GM23338 (cell line): ENCODE measurements around the gene C4BPB. TPM values are rescaled to one million over a fixed set of nuclear protein-coding genes. Genes with fewer than 3 reads are reported as not detected.

ENCODE experiments used
- ATAC-seq: fragments of 200-7000 bp; cut with Tn5 transposase; 3 replicates; pipeline ENCODE4 v1.9.1; 2020
- DNase-seq: peaks from one replicate; pipeline ENCODE4 v3.0.0-alpha.2; 2015; ENCODE audit warnings: low spot score
- H2AFZ ChIP-seq: fragments of 200-600 bp; sonication (generic); 2 replicates; pipeline ENCODE4 v1.8.0; 2016; ENCODE audit warnings: antibody characterized with exemption, mild to moderate bottlenecking, moderate library complexity
- H3F3A ChIP-seq: fragments of 200-600 bp; sonication (generic); replicated peaks from 2 replicates; pipeline ENCODE4 v1.8.0; 2017; ENCODE audit warnings: antibody characterized with exemption, mixed run types, low read depth
- H3K27ac ChIP-seq: fragments of 200-600 bp; sonication (generic); 2 replicates; pipeline ENCODE4 v1.6.1; 2016; ENCODE audit warnings: low read depth
- H3K27me3 ChIP-seq: fragments of 200-600 bp; sonication (generic); 2 replicates; pipeline ENCODE4 v1.8.0; 2016; ENCODE audit warnings: mild to moderate bottlenecking, mixed run types, moderate library complexity; ENCODE audit not compliant: insufficient read depth
- H3K36me3 ChIP-seq: fragments of 200-600 bp; sonication (generic); 2 replicates; pipeline ENCODE4 v1.8.0; 2016; ENCODE audit warnings: mild to moderate bottlenecking; ENCODE audit not compliant: insufficient read depth
- H3K4me1 ChIP-seq: fragments of 200-600 bp; sonication (generic); 2 replicates; pipeline ENCODE4 v1.8.0; 2016; ENCODE audit warnings: mild to moderate bottlenecking, moderate library complexity; ENCODE audit not compliant: insufficient read depth
- H3K4me2 ChIP-seq: fragments of 200-600 bp; sonication (generic); 2 replicates; pipeline ENCODE4 v1.7.1; 2017; ENCODE audit warnings: mixed run types
- H3K4me3 ChIP-seq: fragments of 200-600 bp; sonication (generic); 2 replicates; pipeline ENCODE4 v1.6.1; 2016; ENCODE audit warnings: mixed run types
- H3K79me2 ChIP-seq: fragments of 200-600 bp; sonication (generic); replicated peaks from 2 replicates; pipeline ENCODE4 v1.8.0; 2017; ENCODE audit warnings: mild to moderate bottlenecking; ENCODE audit not compliant: insufficient read depth
- H3K9me2 ChIP-seq: fragments of 200-600 bp; sonication (generic); 2 replicates; pipeline ENCODE4 v1.8.0; 2017; ENCODE audit not compliant: insufficient read depth
- H4K20me1 ChIP-seq: fragments of 200-600 bp; sonication (generic); replicated peaks from 2 replicates; pipeline ENCODE4 v1.8.0; 2017; ENCODE audit warnings: mild to moderate bottlenecking; ENCODE audit not compliant: insufficient read depth
- H3K27ac Mint-ChIP-seq: 2 replicates; pipeline ENCODE4 v1.8.0; 2020; ENCODE audit warnings: inconsistent platforms, mild to moderate bottlenecking, moderate library complexity, mixed read lengths
- H3K27me3 Mint-ChIP-seq: 3 replicates; pipeline ENCODE4 v1.8.0; 2022; ENCODE audit warnings: low read depth, mild to moderate bottlenecking, moderate library complexity, mixed read lengths, inconsistent platforms; ENCODE audit not compliant: insufficient read depth, poor library complexity
- H3K36me3 Mint-ChIP-seq: 3 replicates; pipeline ENCODE4 v1.8.0; 2021; ENCODE audit warnings: low read depth, mild to moderate bottlenecking, inconsistent platforms, moderate library complexity, mixed read lengths
- H3K4me1 Mint-ChIP-seq: 3 replicates; pipeline ENCODE4 v1.8.0; 2020; ENCODE audit warnings: mild to moderate bottlenecking, inconsistent platforms, mixed read lengths
- H3K4me3 Mint-ChIP-seq: 3 replicates; pipeline ENCODE4 v1.8.0; 2021; ENCODE audit warnings: moderate library complexity, mild to moderate bottlenecking, inconsistent platforms, mixed read lengths
- H3K9me3 Mint-ChIP-seq: 3 replicates; pipeline ENCODE4 v1.8.0; 2020; ENCODE audit warnings: moderate library complexity, mild to moderate bottlenecking, inconsistent platforms, mixed read lengths
- CREB1 ChIP-seq: fragments of 250-450 bp; sonication (Bioruptor Pico); IDR thresholded peaks from 2 replicates; pipeline ENCODE4 v1.5.0; 2020; ENCODE audit warnings: low read depth, mild to moderate bottlenecking, moderate library complexity
- EZH2 ChIP-seq: fragments of 200-600 bp; sonication (generic); IDR thresholded peaks from one replicate; pipeline ENCODE4 v1.8.0; 2017; ENCODE audit warnings: antibody characterized with exemption, mild to moderate bottlenecking, low read depth; ENCODE audit not compliant: unreplicated experiment
- EZH2phosphoT487 ChIP-seq: fragments of 200-600 bp; sonication (generic); IDR thresholded peaks from one replicate; pipeline ENCODE4 v1.8.1; 2018; ENCODE audit warnings: antibody characterized with exemption; ENCODE audit not compliant: unreplicated experiment
- JUNB ChIP-seq: IDR thresholded peaks from one replicate; pipeline ENCODE4 v1.6.1; 2016; ENCODE audit warnings: antibody characterized with exemption; ENCODE audit not compliant: unreplicated experiment
- NANOG ChIP-seq: IDR thresholded peaks from 2 replicates; pipeline ENCODE4 v1.6.1; 2016; ENCODE audit warnings: antibody characterized with exemption, borderline replicate concordance
- POLR2AphosphoS5 ChIP-seq: IDR thresholded peaks from 2 replicates; pipeline ENCODE4 v1.6.1; 2016; ENCODE audit warnings: antibody characterized with exemption, low read depth
- STAT1 ChIP-seq: IDR thresholded peaks from one replicate; pipeline ENCODE4 v1.6.1; 2016; ENCODE audit warnings: antibody characterized with exemption; ENCODE audit not compliant: unreplicated experiment
- ZNF114 ChIP-seq: fragments of 250-450 bp; sonication (Bioruptor Pico); IDR thresholded peaks from 2 replicates; pipeline ENCODE4 v1.5.0; 2020; ENCODE audit warnings: mild to moderate bottlenecking, moderate library complexity
- ZNF331 ChIP-seq: fragments of 250-450 bp; sonication (Bioruptor Pico); IDR thresholded peaks from 2 replicates; pipeline ENCODE4 v1.5.0; 2020; ENCODE audit warnings: low read depth, mild to moderate bottlenecking, moderate library complexity
- polyA plus RNA-seq: library from polyadenylated mRNA; unstranded; fragments of >200 nt; fragmentation: Nextera tagmentation; extraction: Ambion mirVana; gene quantifications from 2 replicates; pipeline ENCODE4 v1.2.1, GENCODE V29; 2016
- total RNA-seq: library from RNA; depleted of rRNA; stranded (reverse); fragments of >200 nt; shearing (Covaris generic); gene quantifications from 2 replicates; pipeline ENCODE4 v1.2.3, GENCODE V29; 2014
- TF ChIP-seq, protein P1 (sequence below): IDR thresholded peaks from one replicate; pipeline ENCODE4 v1.6.1; 2018; ENCODE audit warnings: antibody characterized with exemption; ENCODE audit not compliant: unreplicated experiment
- TF ChIP-seq, protein P2 (sequence below), 2 experiments: fragments of 200-600 bp in 1 of 2; sonication (generic) in 1 of 2; conservative IDR thresholded peaks; 2 replicates each; pipeline versions ENCODE4 v1.5.1 to v1.6.1; 2016 to 2017; ENCODE audit warnings: antibody characterized with exemption in 2 of 2, low read depth in 2 of 2, mild to moderate bottlenecking in 2 of 2, moderate library complexity in 1 of 2
- TF ChIP-seq, protein P3 (sequence below): fragments of 250-450 bp; sonication (Bioruptor Pico); IDR thresholded peaks from 2 replicates; pipeline ENCODE4 v1.5.0; 2020; ENCODE audit warnings: mild to moderate bottlenecking, moderate library complexity
- TF ChIP-seq, protein P4 (sequence below): IDR thresholded peaks from 2 replicates; pipeline ENCODE4 v1.6.1; 2016; ENCODE audit warnings: antibody characterized with exemption

Gene C4BPB
- total and polyA plus RNA-seq, 2 experiments from 2014 or later: not detected

DNA sequence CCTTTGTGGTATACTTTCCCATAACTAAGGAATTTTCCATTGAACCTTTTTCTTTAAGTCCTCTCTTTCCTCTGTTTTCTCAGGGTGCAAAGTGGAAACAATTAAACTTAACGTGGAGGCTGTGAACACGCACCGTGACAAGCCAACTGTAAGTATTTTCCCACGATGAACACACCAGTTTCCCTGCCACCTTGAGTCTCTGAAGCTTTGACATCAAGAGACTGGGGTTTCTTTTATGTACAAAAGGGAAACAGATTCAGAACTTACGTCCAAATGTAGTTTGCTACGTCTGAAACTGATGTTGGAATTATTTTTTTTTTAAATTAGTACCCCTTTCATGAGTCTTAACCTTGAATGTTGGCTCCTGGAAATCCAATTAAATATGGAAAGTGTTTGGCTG is 17.2 kb upstream of the C4BPB start:
- Histone ChIP-seq H3K4me3 (no peak overlapping the region), H3K27ac (no peak overlapping the region), H4K20me1 (peaks cover 3% of the 10 kb centered on the region; the same call in 1 of the 2 replicates), H3K79me2 (no peaks in the 10 kb centered on the region), H3K4me2 (no peak overlapping the region), H3K27me3 (no peaks in the 10 kb centered on the region), H2AFZ (no peak overlapping the region), H3K36me3 (peaks cover 4% of the 10 kb centered on the region; the same call in 1 of the 2 replicates), H3K4me1 (no peaks in the 10 kb centered on the region), H3K9me2 (no peaks in the 10 kb centered on the region), H3F3A (no peaks in the 10 kb centered on the region)
- TF ChIP-seq, protein P1, sequence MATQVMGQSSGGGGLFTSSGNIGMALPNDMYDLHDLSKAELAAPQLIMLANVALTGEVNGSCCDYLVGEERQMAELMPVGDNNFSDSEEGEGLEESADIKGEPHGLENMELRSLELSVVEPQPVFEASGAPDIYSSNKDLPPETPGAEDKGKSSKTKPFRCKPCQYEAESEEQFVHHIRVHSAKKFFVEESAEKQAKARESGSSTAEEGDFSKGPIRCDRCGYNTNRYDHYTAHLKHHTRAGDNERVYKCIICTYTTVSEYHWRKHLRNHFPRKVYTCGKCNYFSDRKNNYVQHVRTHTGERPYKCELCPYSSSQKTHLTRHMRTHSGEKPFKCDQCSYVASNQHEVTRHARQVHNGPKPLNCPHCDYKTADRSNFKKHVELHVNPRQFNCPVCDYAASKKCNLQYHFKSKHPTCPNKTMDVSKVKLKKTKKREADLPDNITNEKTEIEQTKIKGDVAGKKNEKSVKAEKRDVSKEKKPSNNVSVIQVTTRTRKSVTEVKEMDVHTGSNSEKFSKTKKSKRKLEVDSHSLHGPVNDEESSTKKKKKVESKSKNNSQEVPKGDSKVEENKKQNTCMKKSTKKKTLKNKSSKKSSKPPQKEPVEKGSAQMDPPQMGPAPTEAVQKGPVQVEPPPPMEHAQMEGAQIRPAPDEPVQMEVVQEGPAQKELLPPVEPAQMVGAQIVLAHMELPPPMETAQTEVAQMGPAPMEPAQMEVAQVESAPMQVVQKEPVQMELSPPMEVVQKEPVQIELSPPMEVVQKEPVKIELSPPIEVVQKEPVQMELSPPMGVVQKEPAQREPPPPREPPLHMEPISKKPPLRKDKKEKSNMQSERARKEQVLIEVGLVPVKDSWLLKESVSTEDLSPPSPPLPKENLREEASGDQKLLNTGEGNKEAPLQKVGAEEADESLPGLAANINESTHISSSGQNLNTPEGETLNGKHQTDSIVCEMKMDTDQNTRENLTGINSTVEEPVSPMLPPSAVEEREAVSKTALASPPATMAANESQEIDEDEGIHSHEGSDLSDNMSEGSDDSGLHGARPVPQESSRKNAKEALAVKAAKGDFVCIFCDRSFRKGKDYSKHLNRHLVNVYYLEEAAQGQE: no peak
- no peak for TF ChIP-seq NANOG
- no peak for TF ChIP-seq CREB1 (CRISPR knock-in tag)
- no peak for TF ChIP-seq JUNB
- TF ChIP-seq, protein P2, sequence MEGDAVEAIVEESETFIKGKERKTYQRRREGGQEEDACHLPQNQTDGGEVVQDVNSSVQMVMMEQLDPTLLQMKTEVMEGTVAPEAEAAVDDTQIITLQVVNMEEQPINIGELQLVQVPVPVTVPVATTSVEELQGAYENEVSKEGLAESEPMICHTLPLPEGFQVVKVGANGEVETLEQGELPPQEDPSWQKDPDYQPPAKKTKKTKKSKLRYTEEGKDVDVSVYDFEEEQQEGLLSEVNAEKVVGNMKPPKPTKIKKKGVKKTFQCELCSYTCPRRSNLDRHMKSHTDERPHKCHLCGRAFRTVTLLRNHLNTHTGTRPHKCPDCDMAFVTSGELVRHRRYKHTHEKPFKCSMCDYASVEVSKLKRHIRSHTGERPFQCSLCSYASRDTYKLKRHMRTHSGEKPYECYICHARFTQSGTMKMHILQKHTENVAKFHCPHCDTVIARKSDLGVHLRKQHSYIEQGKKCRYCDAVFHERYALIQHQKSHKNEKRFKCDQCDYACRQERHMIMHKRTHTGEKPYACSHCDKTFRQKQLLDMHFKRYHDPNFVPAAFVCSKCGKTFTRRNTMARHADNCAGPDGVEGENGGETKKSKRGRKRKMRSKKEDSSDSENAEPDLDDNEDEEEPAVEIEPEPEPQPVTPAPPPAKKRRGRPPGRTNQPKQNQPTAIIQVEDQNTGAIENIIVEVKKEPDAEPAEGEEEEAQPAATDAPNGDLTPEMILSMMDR (conservative IDR thresholded peaks at IDR 0.05; ENCODE audit: low read depth in 2 of 2): no peak
- TF ChIP-seq ZNF331 (CRISPR knock-in tag): no peak
- TF ChIP-seq EZH2: no peak
- TF ChIP-seq, protein P3, sequence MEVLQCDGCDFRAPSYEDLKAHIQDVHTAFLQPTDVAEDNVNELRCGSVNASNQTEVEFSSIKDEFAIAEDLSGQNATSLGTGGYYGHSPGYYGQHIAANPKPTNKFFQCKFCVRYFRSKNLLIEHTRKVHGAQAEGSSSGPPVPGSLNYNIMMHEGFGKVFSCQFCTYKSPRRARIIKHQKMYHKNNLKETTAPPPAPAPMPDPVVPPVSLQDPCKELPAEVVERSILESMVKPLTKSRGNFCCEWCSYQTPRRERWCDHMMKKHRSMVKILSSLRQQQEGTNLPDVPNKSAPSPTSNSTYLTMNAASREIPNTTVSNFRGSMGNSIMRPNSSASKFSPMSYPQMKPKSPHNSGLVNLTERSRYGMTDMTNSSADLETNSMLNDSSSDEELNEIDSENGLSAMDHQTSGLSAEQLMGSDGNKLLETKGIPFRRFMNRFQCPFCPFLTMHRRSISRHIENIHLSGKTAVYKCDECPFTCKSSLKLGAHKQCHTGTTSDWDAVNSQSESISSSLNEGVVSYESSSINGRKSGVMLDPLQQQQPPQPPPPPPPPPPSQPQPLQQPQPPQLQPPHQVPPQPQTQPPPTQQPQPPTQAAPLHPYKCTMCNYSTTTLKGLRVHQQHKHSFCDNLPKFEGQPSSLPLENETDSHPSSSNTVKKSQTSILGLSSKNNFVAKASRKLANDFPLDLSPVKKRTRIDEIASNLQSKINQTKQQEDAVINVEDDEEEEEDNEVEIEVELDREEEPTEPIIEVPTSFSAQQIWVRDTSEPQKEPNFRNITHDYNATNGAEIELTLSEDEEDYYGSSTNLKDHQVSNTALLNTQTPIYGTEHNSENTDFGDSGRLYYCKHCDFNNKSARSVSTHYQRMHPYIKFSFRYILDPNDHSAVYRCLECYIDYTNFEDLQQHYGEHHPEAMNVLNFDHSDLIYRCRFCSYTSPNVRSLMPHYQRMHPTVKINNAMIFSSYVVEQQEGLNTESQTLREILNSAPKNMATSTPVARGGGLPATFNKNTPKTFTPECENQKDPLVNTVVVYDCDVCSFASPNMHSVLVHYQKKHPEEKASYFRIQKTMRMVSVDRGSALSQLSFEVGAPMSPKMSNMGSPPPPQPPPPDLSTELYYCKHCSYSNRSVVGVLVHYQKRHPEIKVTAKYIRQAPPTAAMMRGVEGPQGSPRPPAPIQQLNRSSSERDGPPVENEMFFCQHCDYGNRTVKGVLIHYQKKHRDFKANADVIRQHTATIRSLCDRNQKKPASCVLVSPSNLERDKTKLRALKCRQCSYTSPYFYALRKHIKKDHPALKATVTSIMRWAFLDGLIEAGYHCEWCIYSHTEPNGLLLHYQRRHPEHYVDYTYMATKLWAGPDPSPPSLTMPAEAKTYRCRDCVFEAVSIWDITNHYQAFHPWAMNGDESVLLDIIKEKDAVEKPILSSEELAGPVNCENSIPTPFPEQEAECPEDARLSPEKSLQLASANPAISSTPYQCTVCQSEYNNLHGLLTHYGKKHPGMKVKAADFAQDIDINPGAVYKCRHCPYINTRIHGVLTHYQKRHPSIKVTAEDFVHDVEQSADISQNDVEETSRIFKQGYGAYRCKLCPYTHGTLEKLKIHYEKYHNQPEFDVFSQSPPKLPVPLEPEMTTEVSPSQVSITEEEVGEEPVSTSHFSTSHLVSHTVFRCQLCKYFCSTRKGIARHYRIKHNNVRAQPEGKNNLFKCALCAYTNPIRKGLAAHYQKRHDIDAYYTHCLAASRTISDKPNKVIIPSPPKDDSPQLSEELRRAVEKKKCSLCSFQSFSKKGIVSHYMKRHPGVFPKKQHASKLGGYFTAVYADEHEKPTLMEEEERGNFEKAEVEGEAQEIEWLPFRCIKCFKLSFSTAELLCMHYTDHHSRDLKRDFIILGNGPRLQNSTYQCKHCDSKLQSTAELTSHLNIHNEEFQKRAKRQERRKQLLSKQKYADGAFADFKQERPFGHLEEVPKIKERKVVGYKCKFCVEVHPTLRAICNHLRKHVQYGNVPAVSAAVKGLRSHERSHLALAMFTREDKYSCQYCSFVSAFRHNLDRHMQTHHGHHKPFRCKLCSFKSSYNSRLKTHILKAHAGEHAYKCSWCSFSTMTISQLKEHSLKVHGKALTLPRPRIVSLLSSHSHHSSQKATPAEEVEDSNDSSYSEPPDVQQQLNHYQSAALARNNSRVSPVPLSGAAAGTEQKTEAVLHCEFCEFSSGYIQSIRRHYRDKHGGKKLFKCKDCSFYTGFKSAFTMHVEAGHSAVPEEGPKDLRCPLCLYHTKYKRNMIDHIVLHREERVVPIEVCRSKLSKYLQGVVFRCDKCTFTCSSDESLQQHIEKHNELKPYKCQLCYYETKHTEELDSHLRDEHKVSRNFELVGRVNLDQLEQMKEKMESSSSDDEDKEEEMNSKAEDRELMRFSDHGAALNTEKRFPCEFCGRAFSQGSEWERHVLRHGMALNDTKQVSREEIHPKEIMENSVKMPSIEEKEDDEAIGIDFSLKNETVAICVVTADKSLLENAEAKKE (CRISPR knock-in tag): no peak
- no peak for TF ChIP-seq POLR2AphosphoS5
- no peak for TF ChIP-seq ZNF114
- no peak for TF ChIP-seq STAT1
- TF ChIP-seq EZH2phosphoT487: no peak
- TF ChIP-seq, protein P4, sequence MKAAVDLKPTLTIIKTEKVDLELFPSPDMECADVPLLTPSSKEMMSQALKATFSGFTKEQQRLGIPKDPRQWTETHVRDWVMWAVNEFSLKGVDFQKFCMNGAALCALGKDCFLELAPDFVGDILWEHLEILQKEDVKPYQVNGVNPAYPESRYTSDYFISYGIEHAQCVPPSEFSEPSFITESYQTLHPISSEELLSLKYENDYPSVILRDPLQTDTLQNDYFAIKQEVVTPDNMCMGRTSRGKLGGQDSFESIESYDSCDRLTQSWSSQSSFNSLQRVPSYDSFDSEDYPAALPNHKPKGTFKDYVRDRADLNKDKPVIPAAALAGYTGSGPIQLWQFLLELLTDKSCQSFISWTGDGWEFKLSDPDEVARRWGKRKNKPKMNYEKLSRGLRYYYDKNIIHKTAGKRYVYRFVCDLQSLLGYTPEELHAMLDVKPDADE: no peak
- Mint-ChIP-seq H3K36me3 (peaks cover 14% of the 10 kb centered on the region), H3K9me3 (no peaks in the 10 kb centered on the region), H3K27ac (no peak overlapping the region), H3K27me3 (no peaks in the 10 kb centered on the region), H3K4me3 (no peak overlapping the region), H3K4me1 (no peaks in the 10 kb centered on the region)
- no peak for DNase-seq
- no peak for ATAC-seq
